ENCODE data around the gene STK39.
"Not testable (repeated sequence)": the region's sequence is repeated elsewhere in the genome, so short reads cannot be mapped to it uniquely, and the experiment has no call there.

STK39 gene

DNA sequence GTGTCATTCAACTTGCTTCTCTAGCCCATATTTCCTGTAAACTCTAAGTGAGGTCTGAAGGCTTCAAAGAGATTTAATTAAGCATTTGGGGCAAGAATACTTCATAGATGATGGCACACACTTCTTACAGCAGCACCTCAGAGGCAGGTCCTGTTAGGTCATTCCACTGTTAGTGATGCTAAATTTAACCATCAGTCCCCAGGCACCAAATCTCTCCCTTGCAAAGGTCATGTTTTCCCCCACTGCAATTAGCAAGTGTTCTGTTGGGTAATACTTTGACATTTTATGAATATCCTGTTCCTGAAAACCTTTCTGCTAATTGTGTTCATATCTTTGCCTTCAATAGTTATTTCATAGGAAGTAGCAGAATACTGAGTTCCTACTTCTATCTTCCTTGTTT is 117.0 kb downstream of the STK39 start:
- no peak for DNase-seq

- no peak for DNase-seq
These were observed 120.0 kb downstream of the STK39 start for GRCh38 chr2:168127371-168127770.

GRCh38 chr2:168122210-168122609 is 125.2 kb downstream of the STK39 start:
- not testable (repeated sequence) for DNase-seq

DNA sequence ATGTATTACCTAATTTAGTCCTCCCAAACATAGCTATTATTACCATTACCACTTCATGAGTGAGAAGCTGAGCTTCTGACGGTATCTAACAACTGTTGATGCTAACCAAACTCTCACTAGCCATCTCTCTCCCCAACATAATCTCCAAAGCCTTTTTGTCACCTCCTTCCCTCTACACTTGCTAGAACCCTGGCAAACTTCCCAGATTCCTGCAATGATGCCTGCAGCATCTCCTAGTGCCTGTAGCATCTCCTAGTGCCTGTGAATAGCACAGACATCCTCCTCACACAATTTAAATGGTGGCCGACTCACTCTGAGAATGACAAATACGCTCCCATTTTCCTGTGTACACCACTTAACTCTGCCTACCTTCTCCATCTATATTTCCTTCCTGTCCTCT is 126.7 kb downstream of the STK39 start:
- DNase-seq = no peak

GRCh38 chr2:168120310-168120709 is 127.1 kb downstream of the STK39 start:
- no peak for DNase-seq

DNA sequence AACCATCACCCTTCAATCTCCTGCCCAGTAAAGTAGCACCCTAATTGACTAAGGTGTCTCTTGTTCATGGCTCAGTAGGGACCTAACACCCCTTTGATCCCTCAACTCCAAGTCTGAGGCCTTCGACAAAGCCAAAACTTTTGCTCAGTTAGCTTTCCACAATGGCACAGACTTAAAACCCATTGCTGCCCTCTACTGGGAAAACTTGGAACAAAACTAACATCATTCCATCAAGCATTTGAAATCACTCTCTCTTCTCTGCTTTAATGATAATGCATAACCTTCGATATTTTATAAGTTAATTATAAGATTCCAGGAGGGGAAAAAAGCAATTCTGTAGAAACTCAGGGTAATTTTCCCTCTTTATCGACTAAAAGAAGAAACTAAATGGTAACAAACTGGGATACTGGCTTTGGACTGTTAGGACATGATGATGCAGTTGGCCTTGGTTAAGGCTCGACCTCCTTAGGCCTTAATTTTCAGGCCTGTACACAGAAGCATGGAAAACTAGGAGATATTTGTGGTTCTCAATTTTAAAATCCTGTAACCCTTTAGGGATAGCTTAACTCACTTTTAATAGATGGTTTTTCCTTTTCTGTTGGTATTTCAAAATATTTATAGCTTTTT is 127.8 kb downstream of the STK39 start:
- no peak for DNase-seq

DNA sequence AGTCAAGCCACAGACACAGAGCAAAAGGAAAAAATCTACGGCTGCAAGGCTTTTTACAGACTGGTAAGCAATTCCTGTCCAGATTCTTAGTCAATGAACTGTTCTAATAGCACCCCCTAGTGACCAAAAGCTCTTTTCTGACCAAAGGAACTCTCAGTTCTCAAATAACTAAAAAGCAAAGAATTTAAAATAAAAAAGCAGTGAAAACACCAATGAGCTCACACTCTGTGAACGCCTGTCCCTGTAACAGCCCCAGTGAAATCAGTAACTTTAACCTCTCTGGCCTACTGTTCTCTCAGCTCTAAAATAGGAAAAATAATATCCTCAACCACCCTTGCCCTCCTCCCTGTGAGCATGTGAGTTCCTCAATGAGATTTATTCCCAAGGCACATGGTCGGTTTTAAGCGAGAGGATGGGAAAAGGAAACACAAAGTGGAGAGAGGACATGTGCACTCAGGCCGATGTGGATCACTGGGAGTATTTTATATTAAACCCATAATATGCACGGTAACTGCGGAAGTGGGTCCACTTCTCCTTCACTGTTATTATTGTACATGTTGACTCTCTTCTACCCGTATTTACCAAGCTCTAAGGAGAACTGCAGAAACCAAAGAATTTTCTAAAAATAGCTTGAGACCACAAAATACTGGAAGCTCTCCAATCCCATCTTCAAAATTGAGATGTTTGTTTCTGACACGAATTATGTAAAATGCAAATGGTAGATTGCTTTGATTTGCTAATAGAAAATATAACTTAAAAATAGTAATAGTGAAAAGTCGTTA is 128.5 kb downstream of the STK39 start:
- no peak for DNase-seq

DNA sequence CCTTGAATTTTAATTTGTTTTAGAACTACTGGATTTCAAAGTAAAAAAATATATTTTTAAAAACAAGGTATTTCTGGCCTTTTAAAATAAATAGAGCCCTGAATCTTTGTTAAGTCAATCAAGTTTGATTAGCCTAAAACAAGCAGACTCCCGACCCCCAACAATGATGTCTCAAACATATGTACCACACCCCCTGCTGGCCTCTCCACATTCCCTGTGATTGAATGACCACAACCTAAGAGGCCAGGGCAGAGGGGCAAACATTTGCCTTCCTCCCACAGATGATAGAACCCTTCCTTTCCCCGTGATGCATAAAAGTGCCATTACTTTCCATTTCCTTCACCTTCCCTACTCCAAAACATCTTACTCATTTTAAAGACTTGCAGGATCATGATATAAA is 130.9 kb downstream of the STK39 start:
- no peak for DNase-seq

GRCh38 chr2:168114619-168115018 is 132.8 kb downstream of the STK39 start:
- no peak for DNase-seq

GRCh38 chr2:168114040-168114439 is 133.4 kb downstream of the STK39 start:
- no peak for DNase-seq

- DNase-seq = no peak
These were observed 140.1 kb downstream of the STK39 start for GRCh38 chr2:168107322-168107721.

DNA sequence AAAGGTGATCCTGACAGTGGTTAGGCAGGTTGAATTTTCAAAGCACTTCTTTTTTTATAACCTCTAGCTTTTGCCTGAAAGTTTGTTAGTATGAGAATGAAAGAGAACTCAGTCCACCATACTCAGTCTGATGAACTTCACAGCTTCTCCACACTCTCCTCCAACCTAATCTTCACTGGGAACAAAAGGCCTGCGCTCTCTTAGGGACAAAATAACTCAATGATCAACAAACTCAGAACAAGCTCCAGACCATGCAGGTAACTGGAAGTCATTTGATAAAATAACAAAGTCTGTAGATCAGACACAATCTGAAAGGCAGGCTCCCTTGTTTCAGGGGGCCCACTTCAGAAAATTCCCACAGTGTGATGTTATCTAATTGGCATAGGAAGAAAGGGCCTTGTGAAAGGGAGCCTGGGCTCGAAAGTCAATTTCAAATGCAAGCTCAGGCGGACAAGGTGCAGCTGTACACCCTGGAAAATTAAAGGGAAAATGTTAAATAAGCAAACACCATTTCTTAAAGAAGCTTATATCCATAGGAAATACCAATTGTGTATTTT is 142.2 kb downstream of the STK39 start:
- no peak for DNase-seq

GRCh38 chr2:168097431-168097830 is 150.0 kb downstream of the STK39 start:
- DNase-seq = no peak

DNA sequence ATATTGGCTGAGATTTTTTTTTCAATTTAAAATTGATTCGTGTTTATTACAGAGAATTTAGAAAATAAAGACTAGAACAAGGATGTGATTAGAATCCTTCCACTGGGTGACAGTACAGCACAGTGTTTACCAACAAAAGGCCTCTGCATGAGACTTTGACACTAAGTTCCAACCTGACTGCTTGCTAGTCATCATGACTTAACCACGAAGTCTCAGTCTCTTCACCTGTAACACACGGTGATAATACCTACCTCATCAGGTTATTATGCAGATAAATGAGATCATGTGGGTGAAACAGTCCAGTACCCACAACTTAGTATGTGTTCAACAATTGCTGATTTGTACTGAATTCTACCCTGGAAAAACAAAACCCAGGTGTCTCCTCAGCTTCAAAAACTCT is 151.2 kb downstream of the STK39 start:
- DNase-seq = no peak

GRCh38 chr2:168091986-168092385 is 155.4 kb downstream of the STK39 start:
- peak; percentile 39 for DNase-seq

- peak; percentile 74 for DNase-seq
These were observed 156.8 kb downstream of the STK39 start for GRCh38 chr2:168090366-168091135.

DNA sequence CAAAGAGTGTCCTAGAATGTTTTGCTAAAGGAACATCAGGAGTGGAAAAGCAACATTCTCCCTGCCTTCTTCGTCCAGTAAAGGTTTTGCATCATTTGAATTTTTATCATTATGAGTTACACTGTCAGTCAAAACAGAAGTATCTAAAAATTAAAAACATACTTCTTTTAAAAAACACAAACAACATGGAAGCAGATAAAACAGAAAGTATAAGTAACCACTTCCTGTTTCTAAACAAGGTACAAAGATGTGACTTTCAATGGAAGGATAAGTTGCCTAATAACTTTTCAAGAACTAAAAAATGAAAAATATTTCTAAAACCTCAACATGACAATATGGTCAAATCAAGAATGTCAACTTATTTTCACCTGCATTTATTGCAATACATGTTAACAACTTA is 158.2 kb downstream of the STK39 start:
- DNase-seq = no peak

DNA sequence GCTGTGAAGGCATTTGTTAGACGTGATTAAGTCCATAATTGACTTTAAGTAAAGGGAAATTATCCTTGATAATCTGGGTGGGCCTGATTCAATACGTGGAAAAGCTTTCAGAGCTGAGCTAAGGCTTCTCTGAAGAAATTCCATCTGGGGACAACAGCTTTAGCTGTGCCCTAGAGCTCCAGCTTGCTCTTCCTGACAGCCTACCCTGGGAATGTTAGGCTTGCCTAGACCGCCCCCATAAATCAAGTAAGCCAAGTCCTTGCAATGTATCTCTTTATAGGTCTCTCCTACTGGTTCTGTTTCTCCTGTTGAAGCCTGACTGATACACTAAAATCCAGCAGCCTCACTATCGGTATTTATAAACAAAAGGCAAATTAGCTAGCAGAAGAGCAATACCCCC is 160.0 kb downstream of the STK39 start:
- DNase-seq = no peak

DNA sequence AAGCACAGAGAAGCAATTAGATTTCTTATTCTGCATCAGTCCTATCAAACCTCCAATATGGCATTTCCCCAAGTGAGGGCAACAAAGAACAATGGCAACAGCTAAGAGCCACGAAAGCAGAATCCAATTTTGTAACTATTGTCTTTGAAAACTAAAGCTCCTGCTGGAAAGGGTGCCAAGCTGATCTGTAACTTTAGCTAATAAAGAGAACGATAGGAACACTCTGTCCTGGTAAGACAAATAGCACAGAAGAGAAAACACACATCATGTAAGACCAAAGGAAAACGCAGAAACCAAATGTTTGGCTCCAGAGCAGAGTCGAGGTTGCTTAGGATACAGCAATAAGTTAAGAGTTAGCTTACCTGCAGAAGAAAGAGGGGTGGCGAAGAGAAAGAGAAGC is 160.5 kb downstream of the STK39 start:
- DNase-seq = no peak

GRCh38 chr2:168085801-168086361 is 161.5 kb downstream of the STK39 start:
- DNase-seq = peak; percentile 14

DNA sequence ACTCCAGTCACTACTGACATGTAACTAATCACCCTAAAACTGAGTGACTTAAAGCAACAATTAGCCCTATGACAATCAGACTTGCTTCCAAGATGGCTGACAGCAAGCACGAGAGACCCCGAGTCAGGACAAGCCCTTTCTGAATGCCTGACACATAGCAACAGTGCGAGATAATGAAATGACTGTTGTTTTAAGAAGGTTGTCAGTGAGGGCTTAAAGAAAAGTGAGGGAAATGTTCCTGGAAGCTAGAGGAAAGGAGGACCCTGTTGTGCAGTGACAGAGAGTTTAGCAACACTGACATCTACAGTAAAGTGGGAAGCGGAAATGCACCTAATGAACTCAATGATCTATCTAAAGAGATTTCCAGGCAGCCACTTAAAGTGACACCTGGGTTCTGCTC is 163.1 kb downstream of the STK39 start:
- DNase-seq = no peak

GRCh38 chr2:168081452-168081851 is 165.9 kb downstream of the STK39 start:
- not testable (repeated sequence) for DNase-seq

- peak; percentile 24 for DNase-seq
These were observed 168.2 kb downstream of the STK39 start for GRCh38 chr2:168079236-168079635.
